Suprapubic skin (tissue), 4 donors: ENCODE measurements around the gene LIPF.

Experiments used
- EP300 ChIP-seq: sonication (generic); formaldehyde crosslinking; IDR thresholded peaks from one replicate; pipeline ENCODE4 v1.6.1; 2017; ENCODE audit warnings: antibody characterized with exemption
- POLR2A ChIP-seq, 2 donors: fragments of 450-650 bp; IDR thresholded peaks; one replicate each; pipeline ENCODE4 v1.6.1; 2017; ENCODE audit warnings: antibody characterized with exemption in 2 of 2, mild to moderate bottlenecking in 2 of 2, moderate library complexity in 2 of 2
- POLR2AphosphoS5 ChIP-seq, 3 donors: sonication (generic); formaldehyde crosslinking; IDR thresholded peaks; one replicate each; pipeline ENCODE4 v1.6.1; 2017; ENCODE audit warnings: antibody characterized with exemption in 3 of 3
- TF ChIP-seq, protein P1 (sequence below), 2 donors: fragments of 200-600 bp in 1 of 2; fragments of 450-650 bp in 1 of 2; sonication (generic) in 1 of 2; IDR thresholded peaks; one replicate each; pipeline ENCODE4 v1.5.1; 2016 to 2019; ENCODE audit warnings: antibody characterized with exemption in 2 of 2, mild to moderate bottlenecking in 1 of 2, moderate library complexity in 1 of 2

DNA sequence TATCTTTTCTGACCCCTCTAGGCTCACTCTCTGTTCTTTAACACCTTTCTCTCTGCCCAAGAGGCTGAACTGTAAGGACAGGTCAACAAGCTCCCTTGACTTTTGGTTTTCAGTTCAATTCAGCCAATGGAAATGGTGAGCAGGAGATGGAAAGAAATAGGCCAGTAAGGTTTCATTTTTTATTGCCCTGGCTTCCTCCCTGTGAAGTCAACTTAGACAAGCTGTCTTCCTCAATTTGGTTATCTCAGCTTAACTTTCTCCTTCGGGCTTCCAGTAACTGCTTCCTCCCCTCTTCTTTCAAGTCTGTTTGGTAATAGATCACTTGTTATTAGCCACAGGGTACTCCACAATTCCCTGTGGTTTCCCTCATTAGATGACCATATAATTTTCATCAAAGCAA, 61.6 kb downstream of the LIPF start:
- TF ChIP-seq POLR2A (IDR thresholded peaks at IDR 0.05) (no peak), EP300 (no peak), POLR2AphosphoS5 (IDR thresholded peaks at IDR 0.05) (no peak)
- TF ChIP-seq, protein P1, sequence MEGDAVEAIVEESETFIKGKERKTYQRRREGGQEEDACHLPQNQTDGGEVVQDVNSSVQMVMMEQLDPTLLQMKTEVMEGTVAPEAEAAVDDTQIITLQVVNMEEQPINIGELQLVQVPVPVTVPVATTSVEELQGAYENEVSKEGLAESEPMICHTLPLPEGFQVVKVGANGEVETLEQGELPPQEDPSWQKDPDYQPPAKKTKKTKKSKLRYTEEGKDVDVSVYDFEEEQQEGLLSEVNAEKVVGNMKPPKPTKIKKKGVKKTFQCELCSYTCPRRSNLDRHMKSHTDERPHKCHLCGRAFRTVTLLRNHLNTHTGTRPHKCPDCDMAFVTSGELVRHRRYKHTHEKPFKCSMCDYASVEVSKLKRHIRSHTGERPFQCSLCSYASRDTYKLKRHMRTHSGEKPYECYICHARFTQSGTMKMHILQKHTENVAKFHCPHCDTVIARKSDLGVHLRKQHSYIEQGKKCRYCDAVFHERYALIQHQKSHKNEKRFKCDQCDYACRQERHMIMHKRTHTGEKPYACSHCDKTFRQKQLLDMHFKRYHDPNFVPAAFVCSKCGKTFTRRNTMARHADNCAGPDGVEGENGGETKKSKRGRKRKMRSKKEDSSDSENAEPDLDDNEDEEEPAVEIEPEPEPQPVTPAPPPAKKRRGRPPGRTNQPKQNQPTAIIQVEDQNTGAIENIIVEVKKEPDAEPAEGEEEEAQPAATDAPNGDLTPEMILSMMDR (IDR thresholded peaks at IDR 0.05) = no peak
